Bronchial smooth muscle cell (primary cell): ENCODE results near the gene PARVB. TPM values are rescaled to one million over a fixed set of nuclear protein-coding genes. Genes with fewer than 3 reads are reported as not detected.

ENCODE experiments used
- total RNA-seq: library from RNA; depleted of rRNA; stranded (reverse); fragments of >200 nt; gene quantifications from 2 replicates; pipeline ENCODE4 v1.2.1, GENCODE V29; 2014

The PARVB gene
- 14.5 and 26.7 TPM in 2 replicates for total RNA-seq

GRCh38 chr22:44024288-44024921 lies at the start of gene PARVB:
Gene PARVB (plus strand): TSS chr22:44024302. CDS start chr22:44024340, 38 bp downstream.

GRCh38 chr22:44180706-44181032 lies 156.6 kb downstream of the PARVB start, which contains the start of gene PARVG:
Gene PARVG (plus strand): TSS chr22:44180925. CDS start chr22:44183330, 2,405 bp downstream.

Other genes starting within 250 kb of the PARVB start
- gene EFCAB6, start 212.0 kb upstream of the PARVB start, total RNA-seq: 1.3 and 2.7 TPM in 2 replicates
- 0.43 and 0.47 TPM in 2 replicates for gene SULT4A1, start 161.8 kb upstream of the PARVB start, total RNA-seq
- gene PNPLA5, start 132.3 kb upstream of the PARVB start, total RNA-seq: 0.16 TPM in 1 of 2 replicates, not detected in the other
- 1.7 and 2.9 TPM in 2 replicates for gene PNPLA3, start 100.5 kb upstream of the PARVB start, total RNA-seq
- 47.5 and 58.5 TPM in 2 replicates for gene SAMM50, start 68.9 kb upstream of the PARVB start, total RNA-seq
- gene PARVG, start 156.6 kb downstream of the PARVB start, total RNA-seq: 0.09 TPM in 1 of 2 replicates, not detected in the other